BJ (cell line): ENCODE data around the gene DERA. TPM values are rescaled to one million over a fixed set of nuclear protein-coding genes. Genes with fewer than 3 reads are reported as not detected.
A peak's percentile ranks its signal among the peaks of the same experiment; 100 is the strongest.
"Not testable (repeated sequence)": the region's sequence is repeated elsewhere in the genome, so short reads cannot be mapped to it uniquely, and the experiment has no call there.

ENCODE experiments used
- CTCF ChIA-PET: fragments of 350-600 bp; formaldehyde crosslinking; extraction: SDS; loops from one replicate; lab custom pipeline; 2021; ENCODE audit warnings: antibody characterized with exemption, inconsistent platforms; lab: Yijun Ruan, JAX
- POLR2A ChIA-PET: fragments of 300-600 bp; sonication (Branson Sonifier 250); formaldehyde crosslinking; extraction: SDS; loops from one replicate; lab custom pipeline; 2021; ENCODE audit warnings: antibody characterized with exemption; lab: Charles Lee
- DNase-seq: peaks from one replicate; pipeline ENCODE4 v3.0.0-alpha.2; 2011; ENCODE audit warnings: low read depth
- H3K27me3 ChIP-seq: 2 replicates; pipeline ENCODE4 v1.6.0; 2011; ENCODE audit warnings: low read length; ENCODE audit not compliant: control insufficient read depth, insufficient read depth
- H3K36me3 ChIP-seq: 2 replicates; pipeline ENCODE4 v1.5.1; 2011; ENCODE audit warnings: low read length; ENCODE audit not compliant: control insufficient read depth, insufficient read depth
- H3K4me3 ChIP-seq: 2 replicates; pipeline ENCODE4 v1.5.1; 2011; ENCODE audit warnings: low read depth, mild to moderate bottlenecking, control low read depth, low read length
- polyA plus RNA-seq: library from polyadenylated mRNA; depleted of rRNA; stranded (reverse); fragments of >200 nt; gene quantifications from 2 replicates; pipeline ENCODE4 v1.2.3, GENCODE V29; 2011
- TF ChIP-seq, protein P1 (sequence below): IDR thresholded peaks from 2 replicates; pipeline ENCODE4 v1.5.1; 2011; ENCODE audit warnings: low read depth, mild to moderate bottlenecking, control low read depth, inconsistent platforms, low read length, moderate library complexity; ENCODE audit not compliant: insufficient read depth

The DERA gene
- polyA plus RNA-seq, 1 experiment = 22.6 TPM

DNA sequence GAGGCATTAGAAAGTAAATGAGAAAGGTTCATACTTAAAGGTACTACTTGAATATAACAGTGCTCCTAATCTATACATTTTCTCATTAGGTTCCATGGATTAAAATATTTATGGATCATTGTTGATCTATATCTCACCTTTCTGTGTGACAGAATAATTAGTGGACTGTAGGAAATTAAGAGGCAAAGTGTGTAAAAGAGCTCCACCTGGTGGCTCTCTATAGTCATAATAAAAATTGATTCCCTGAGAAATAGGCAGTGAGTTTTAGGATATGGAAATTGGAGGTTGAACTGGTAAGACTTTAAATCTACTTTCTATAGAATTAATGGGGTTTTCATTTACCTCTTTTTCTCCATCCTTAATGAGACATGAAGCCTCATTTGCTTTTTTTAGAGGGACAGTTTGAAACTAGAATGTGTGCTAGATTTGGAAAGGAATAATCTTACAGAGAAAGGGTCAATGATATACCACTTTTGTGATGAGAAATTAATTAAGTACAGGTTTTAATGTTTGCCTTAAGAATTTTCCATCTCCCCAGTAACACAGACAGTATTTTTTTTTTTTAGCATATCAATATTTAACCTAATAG lies 11.8 kb upstream of the DERA start:
- DNase-seq = no peak
- ChIA-PET POLR2A (no interaction called here), CTCF (interaction anchor here (0.5 to 3.0 kb wide), 8 partner anchors 11 to 309 kb away, joined by 3 to 21 read pairs (median 4); partner anchors contain the start of gene DERA)
- Histone ChIP-seq H3K36me3 (peaks cover 12% of the 10 kb centered on the region), H3K4me3 (no peak overlapping the region), H3K27me3 (no peaks in the 10 kb centered on the region)
- TF ChIP-seq, protein P1, sequence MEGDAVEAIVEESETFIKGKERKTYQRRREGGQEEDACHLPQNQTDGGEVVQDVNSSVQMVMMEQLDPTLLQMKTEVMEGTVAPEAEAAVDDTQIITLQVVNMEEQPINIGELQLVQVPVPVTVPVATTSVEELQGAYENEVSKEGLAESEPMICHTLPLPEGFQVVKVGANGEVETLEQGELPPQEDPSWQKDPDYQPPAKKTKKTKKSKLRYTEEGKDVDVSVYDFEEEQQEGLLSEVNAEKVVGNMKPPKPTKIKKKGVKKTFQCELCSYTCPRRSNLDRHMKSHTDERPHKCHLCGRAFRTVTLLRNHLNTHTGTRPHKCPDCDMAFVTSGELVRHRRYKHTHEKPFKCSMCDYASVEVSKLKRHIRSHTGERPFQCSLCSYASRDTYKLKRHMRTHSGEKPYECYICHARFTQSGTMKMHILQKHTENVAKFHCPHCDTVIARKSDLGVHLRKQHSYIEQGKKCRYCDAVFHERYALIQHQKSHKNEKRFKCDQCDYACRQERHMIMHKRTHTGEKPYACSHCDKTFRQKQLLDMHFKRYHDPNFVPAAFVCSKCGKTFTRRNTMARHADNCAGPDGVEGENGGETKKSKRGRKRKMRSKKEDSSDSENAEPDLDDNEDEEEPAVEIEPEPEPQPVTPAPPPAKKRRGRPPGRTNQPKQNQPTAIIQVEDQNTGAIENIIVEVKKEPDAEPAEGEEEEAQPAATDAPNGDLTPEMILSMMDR = peak; percentile 55

DNA sequence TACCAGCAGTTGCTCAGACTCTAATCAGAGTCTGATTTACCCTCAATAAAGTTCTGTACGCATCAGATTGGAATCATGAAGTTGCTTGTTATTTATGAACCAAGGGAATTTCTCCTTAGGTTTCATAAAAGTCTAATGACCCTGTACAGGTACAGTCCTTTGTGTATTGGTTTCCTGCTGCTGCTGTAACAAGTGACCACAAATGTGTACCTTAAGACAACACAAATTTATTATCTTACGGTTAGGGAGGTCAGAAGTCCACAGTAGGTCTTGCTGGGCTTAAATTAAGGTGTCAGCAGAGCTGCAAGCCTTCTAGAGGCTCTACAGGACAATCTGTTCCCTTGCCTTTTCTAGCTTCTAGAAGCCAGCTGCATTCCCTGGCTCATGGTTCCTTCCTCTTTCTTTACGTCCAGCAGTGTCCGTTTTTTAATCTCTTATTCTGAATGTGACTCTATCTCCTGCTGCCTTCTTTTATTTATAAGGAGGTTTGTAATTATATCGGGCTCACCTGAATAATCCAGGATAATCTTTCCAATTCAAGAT lies 6.7 kb upstream of the DERA start:
- Histone ChIP-seq H3K36me3 (peaks cover 12% of the 10 kb centered on the region), H3K4me3 (no peak overlapping the region), H3K27me3 (no peaks in the 10 kb centered on the region)
- TF ChIP-seq, protein P1 = no peak
- no peak for DNase-seq
- ChIA-PET CTCF (interaction anchor here (0.6 to 1.7 kb wide), 2 partner anchors 16 to 156 kb away, joined by 4 read pairs; no protein-coding TSS in a partner anchor), POLR2A (interaction anchor here (0.7 kb wide), 1 partner anchor 322 kb away, joined by 6 read pairs; no protein-coding TSS in a partner anchor)

DNA sequence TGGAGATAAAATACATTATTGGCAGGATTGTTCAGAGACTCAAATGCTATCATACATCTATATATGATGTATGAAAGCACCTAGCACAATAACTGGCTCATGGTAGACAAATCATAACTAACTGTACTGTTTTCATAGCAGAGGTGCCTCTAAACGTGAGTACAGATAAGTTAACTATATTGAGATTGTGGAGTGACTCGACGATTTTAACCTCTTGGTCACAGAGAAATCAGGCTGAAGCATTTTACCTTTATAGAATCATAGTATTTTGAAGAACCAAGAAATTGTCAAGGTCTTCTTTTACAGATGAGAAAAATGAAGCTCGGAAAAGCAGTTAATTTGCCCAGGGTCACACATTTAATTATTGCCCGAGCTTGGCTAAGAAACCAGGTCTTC lies 666 bp upstream of the DERA start:
- H3K36me3 ChIP-seq = peaks cover 2% of the 10 kb centered on the region; the same call in 1 of the 2 replicates
- TF ChIP-seq, protein P1 = no peak
- H3K27me3 ChIP-seq = no peaks in the 10 kb centered on the region
- ChIA-PET POLR2A (interaction anchor here (0.5 to 0.7 kb wide), 2 partner anchors 26 to 44 kb away, joined by 4 to 5 read pairs; no protein-coding TSS in a partner anchor), CTCF (interaction anchor here (1.5 to 2.8 kb wide), 3 partner anchors 9 to 320 kb away, joined by 5 to 21 read pairs (median 8); no protein-coding TSS in a partner anchor)
- H3K4me3 ChIP-seq = no peak overlapping the region; the same call in 1 of the 2 replicates
- DNase-seq = no peak

DNA sequence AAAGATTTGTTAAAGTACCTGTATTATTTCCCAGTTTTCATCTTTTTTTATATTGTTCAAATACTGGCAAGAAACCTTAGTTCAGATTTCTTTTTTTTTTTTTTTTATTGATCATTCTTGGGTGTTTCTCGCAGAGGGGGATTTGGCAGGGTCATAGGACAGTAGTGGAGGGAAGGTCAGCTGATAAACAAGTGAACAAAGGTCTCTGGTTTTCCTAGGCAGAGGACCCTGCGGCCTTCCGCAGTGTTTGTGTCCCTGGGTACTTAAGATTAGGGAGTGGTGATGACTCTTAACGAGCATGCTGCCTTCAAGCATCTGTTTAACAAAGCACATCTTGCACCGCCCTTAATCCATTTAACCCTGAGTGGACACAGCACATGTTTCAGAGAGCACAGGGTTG lies 799 bp downstream of the DERA start:
- DNase-seq, H3K27me3 ChIP-seq, H3K36me3 ChIP-seq: not testable (repeated sequence)
- POLR2A ChIA-PET = interaction anchor here (0.6 kb wide), 1 partner anchor 11 kb away, joined by 20 read pairs; no protein-coding TSS in a partner anchor
- peak overlapping the region; percentile 86 for H3K4me3 ChIP-seq
- CTCF ChIA-PET = interaction anchor here (0.7 to 2.8 kb wide), 4 partner anchors 11 to 327 kb away, joined by 3 to 21 read pairs (median 6); no protein-coding TSS in a partner anchor

DNA sequence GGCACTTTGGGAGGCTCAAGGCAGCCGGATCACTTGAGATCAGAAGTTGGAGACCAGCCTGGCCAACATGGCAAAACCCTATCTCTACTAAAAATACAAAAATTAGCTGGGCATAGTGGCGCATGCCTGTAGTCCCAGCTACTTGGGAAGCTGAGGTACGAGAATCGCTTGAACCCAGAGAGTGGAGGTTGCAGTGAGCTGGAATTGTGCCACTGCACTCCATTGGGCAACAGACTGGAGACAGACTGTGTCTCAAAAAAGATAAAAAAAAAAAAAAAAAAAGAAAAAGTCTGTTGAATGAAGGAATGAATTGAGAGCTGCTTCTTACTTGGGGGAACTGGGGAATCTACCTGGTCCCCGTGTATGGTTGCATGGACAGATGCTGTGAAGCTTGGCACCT lies 3.0 kb downstream of the DERA start:
- H3K4me3 ChIP-seq, CTCF ChIA-PET, H3K36me3 ChIP-seq, POLR2A ChIA-PET, H3K27me3 ChIP-seq, DNase-seq: not testable (repeated sequence)

DNA sequence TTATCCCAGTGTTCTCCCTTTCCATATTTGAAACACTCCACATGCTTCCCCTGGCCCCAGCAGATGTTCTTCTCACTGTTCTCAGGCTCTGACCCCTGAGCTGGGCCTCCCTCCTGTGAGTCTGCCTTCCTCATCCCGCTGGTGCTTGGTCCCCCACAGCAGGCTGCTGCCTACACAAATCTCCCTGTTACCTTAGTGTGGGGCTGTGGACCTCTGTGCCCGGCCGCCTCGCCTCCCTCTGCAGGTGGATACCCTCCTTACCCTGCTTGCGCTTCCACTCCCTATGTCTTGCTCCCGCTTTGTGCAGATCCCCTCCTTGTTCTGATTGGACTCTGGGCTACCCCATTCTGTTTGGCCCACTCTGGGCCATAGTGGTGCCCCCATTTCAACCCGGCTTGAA lies 6.9 kb downstream of the DERA start:
- CTCF ChIA-PET = interaction anchor here (1.5 kb wide), 1 partner anchor 9 kb away, joined by 5 read pairs; no protein-coding TSS in a partner anchor
- POLR2A ChIA-PET = no interaction called here
- TF ChIP-seq, protein P1 = no peak
- H3K36me3 ChIP-seq = no peaks in the 10 kb centered on the region
- no peak for DNase-seq
- H3K27me3 ChIP-seq = no peaks in the 10 kb centered on the region
- H3K4me3 ChIP-seq = no peak overlapping the region
